Fibroblast of mammary gland (primary cell): Measurements from ENCODE around the gene MREG.
"Not testable (repeated sequence)": the region's sequence is repeated elsewhere in the genome, so short reads cannot be mapped to it uniquely, and the experiment has no call there.

Experiments used
- DNase-seq: peaks from one replicate; pipeline ENCODE4 v3.0.0-alpha.2; 2010; ENCODE audit warnings: low read depth
- H3K4me3 ChIP-seq: 2 replicates; pipeline ENCODE4 v1.5.1; 2011; ENCODE audit warnings: low read depth, mild to moderate bottlenecking, low read length, moderate library complexity; ENCODE audit not compliant: control insufficient read depth
- CTCF ChIP-seq: conservative IDR thresholded peaks from 2 replicates; pipeline ENCODE4 v1.5.1; 2011; ENCODE audit warnings: low read depth, low read length, inconsistent platforms; ENCODE audit not compliant: control insufficient read depth, insufficient read depth

The MREG gene

GRCh38 chr2:215998636-215999035, 14.7 kb downstream of the MREG start:
- no peak for DNase-seq
- TF ChIP-seq CTCF, result no peak

DNA sequence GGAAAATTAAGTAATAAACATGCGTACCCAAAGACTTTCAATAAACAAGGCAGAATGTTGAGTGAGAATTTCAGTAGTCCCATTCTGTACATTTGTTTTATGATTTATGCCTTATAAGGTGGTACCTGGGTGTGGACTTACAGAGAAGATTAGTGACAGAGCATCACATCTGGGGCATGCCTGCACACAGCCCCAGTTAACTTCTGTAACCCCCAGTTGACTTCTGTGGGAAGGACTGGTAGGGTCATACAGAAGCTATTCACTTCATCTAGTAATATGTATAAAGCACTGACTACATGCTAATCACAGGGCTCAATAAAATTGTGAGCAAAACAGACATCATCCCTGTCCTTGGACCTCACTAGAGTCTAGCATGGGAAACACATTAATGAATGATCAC, 16.1 kb downstream of the MREG start:
- no peak for TF ChIP-seq CTCF
- no peak overlapping the region for H3K4me3 ChIP-seq
- no peak for DNase-seq

More at GRCh38 chr2:215998636-215999035, 14.7 kb downstream of the MREG start:
- H3K4me3 ChIP-seq, result no peak overlapping the region

DNA sequence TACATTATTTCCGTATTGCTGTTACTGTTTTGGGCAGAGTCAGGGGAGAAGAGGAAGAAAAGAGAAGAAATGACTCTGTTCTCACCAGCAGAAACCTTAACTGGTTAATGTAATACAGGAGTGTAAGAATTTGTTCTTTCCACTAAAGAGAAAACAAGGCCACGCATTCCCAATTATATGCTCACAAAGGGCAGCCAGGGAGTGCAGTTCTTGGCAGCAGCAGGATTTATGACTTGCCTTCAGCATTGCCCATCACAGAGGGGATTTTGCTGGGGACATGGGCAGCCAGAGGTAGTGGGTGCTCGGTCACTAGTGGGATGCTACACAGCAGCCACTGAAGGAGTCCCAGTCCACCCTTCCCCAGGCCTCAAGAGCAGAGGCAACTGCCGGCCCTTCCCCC, 18.4 kb downstream of the MREG start:
- no peak for DNase-seq
- no peak for TF ChIP-seq CTCF
- no peak overlapping the region for H3K4me3 ChIP-seq

DNA sequence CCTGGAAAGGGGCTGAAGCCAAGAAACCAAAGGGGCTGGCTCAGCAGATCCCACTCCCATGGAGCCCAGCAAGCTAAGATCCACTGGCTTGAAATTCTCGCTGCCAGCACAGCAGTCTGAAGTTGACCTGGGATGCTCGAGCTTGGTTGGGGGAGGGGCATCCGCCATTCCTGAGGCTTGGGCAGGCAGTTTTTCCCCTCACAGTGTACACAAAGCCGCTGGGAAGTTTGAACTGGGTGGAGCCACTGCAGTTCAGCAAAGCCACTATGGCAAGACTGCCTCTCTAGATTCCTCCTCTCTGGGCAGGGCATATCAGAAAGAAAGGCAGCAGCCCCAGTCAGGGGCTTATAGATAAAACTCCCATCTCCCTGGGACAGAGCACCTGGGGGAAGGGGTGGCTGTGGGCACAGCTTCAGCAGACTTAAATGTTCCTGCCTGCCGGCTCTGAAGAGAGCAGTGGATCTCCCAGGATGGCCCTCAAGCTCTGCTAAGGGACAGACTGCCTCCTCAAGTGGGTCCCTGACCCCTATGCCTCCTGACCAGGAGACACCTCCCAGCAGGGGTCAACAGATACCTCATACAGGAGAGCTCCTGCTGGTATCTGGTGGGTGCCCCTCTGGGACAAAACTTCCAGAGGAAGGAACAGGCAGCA, 24.7 kb downstream of the MREG start:
- not testable (repeated sequence) for H3K4me3 ChIP-seq, DNase-seq

DNA sequence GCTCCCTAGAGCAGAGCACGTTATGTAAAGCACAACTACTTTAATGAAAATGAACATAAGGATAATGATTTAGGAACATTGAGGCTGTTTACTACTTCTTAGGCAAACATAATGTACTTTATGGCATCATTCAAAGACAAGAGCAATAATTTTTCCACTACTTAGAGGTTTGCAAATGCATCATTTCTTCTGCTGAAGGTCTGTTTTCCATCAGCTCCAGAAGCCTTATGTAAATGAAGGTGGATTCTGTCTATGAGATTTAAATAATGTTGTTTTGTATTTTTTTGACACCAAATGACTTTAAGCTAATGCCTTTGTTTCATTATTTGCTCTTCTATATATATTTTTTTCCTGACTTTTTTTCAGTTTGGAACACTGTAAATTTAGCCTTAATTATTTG, 28.1 kb downstream of the MREG start:
- DNase-seq, result no peak
- TF ChIP-seq CTCF, result no peak
- no peak overlapping the region for H3K4me3 ChIP-seq

DNA sequence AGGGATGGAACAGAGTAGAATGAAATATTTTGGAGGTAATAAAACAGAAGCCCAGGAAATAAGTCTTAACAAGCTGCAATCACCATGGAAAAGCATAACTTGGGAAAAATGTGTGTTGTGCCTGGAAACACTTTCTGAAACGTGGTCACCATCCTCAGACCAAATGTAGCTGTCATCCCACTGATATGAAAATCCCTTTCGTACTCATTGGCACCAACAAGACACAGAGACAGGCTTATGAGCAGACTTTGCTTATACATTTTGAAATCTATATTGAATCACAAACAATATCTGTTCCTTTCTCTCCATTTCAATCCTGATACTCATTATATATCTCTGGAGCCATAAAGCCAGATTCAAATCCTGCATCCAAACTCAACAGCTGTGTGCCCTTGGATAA, 28.7 kb downstream of the MREG start:
- no peak for DNase-seq
- no peak overlapping the region for H3K4me3 ChIP-seq
- no peak for TF ChIP-seq CTCF

- peak; percentile 30 for DNase-seq
- H3K4me3 ChIP-seq, result no peak overlapping the region
- no peak for TF ChIP-seq CTCF
Measured at GRCh38 chr2:215983581-215984351, 29.6 kb downstream of the MREG start.
